A549 (cell line): Measurements from ENCODE around the gene MCAM.

Experiments
- CTCF ChIP-seq: fragments of >200 bp; sonication (Bioruptor Twin); formaldehyde crosslinking; IDR thresholded peaks from 3 replicates; pipeline ENCODE4 v1.5.1; 2016
- HMGXB4 ChIP-seq: fragments of 250-450 bp; sonication (Bioruptor Pico); IDR thresholded peaks from 2 replicates; pipeline ENCODE4 v1.5.0; 2021; ENCODE audit warnings: mild to moderate bottlenecking, moderate library complexity, borderline replicate concordance
- MAFK ChIP-seq: fragments of 450-650 bp; IDR thresholded peaks from 2 replicates; pipeline ENCODE4 v1.6.1; 2014; ENCODE audit not compliant: partially characterized antibody
- RAD21 ChIP-seq, 2 experiments: fragments of >200 bp in 1 of 2; sonication (Bioruptor Twin) in 1 of 2; formaldehyde crosslinking in 1 of 2; IDR thresholded peaks in 1 of 2; conservative IDR thresholded peaks in 1 of 2; 2 replicates in 1 of 2; 3 replicates in 1 of 2; pipeline ENCODE4 v1.6.1; 2012 to 2018; ENCODE audit warnings: inconsistent platforms in 1 of 2
- RFX5 ChIP-seq: fragments of 450-650 bp; IDR thresholded peaks from 2 replicates; pipeline ENCODE4 v1.7.1; 2014; ENCODE audit warnings: antibody characterized with exemption, mild to moderate bottlenecking, moderate library complexity
- ZNF302 ChIP-seq: fragments of 250-450 bp; sonication (Bioruptor Pico); IDR thresholded peaks from 2 replicates; pipeline ENCODE4 v1.9.0; 2021; ENCODE audit warnings: inconsistent platforms, mild to moderate bottlenecking, moderate library complexity

- TF ChIP-seq RAD21 (conservative IDR thresholded peaks at IDR 0.05 in 1 of 2, IDR thresholded peaks at IDR 0.05 in 1 of 2) = peak in 1 of 2 experiments; percentile 11; a peak in 1 of 5 replicates
- no peak for TF ChIP-seq ZNF302 (CRISPR knock-in tag)
- no peak for TF ChIP-seq CTCF
- TF ChIP-seq MAFK = no peak
- TF ChIP-seq HMGXB4 = no peak
- no peak for TF ChIP-seq RFX5
Observed at GRCh38 chr11:119307219-119307618, 9.7 kb downstream of the MCAM start.
